ENCODE results near the gene TRIM61.
"Not testable (repeated sequence)": the region's sequence is repeated elsewhere in the genome, so short reads cannot be mapped to it uniquely, and the experiment has no call there.

Gene TRIM61

GRCh38 chr4:164956766-164957643 lies 20.5 kb downstream of the TRIM61 start:
- DNase-seq: peak; percentile 8 to 84 (median 68)

- no peak for DNase-seq
Measured at GRCh38 chr4:164955107-164955805, 22.2 kb downstream of the TRIM61 start.

GRCh38 chr4:164952551-164952950 lies 24.9 kb downstream of the TRIM61 start:
- DNase-seq: no peak

GRCh38 chr4:164949448-164950143 lies 27.9 kb downstream of the TRIM61 start:
- no peak for DNase-seq

GRCh38 chr4:164948975-164949374 lies 28.5 kb downstream of the TRIM61 start:
- DNase-seq: no peak

- DNase-seq: not testable (repeated sequence)
Measured at GRCh38 chr4:164948006-164948405, 29.5 kb downstream of the TRIM61 start.

GRCh38 chr4:164946810-164947209 lies 30.6 kb downstream of the TRIM61 start:
- DNase-seq: no peak

- no peak for DNase-seq
Measured at GRCh38 chr4:164945146-164945545, 32.3 kb downstream of the TRIM61 start.

GRCh38 chr4:164943192-164943591 lies 34.3 kb downstream of the TRIM61 start:
- DNase-seq: no peak

- DNase-seq: peak in 9 of 14 donors; percentile 4 to 28 (median 13)
Measured at GRCh38 chr4:164937576-164938270, 39.7 kb downstream of the TRIM61 start.

GRCh38 chr4:164935865-164936606 lies 41.4 kb downstream of the TRIM61 start:
- not testable (repeated sequence) for DNase-seq

GRCh38 chr4:164935363-164935762 lies 42.1 kb downstream of the TRIM61 start:
- no peak for DNase-seq

- no peak for DNase-seq
Measured at GRCh38 chr4:164933244-164933643, 44.2 kb downstream of the TRIM61 start.

GRCh38 chr4:164931551-164932324 lies 45.7 kb downstream of the TRIM61 start:
- DNase-seq: no peak

GRCh38 chr4:164930647-164931046 lies 46.8 kb downstream of the TRIM61 start:
- DNase-seq: no peak

- DNase-seq: not testable (repeated sequence)
Measured at GRCh38 chr4:164927101-164927500, 50.4 kb downstream of the TRIM61 start.

GRCh38 chr4:164926301-164926700 lies 51.2 kb downstream of the TRIM61 start:
- no peak for DNase-seq

- no peak for DNase-seq
Measured at GRCh38 chr4:164924670-164925238, 52.7 kb downstream of the TRIM61 start.

- DNase-seq: no peak
Measured at GRCh38 chr4:164918956-164919355, 58.5 kb downstream of the TRIM61 start.
